ENCODE data around the gene OTUD1.

The OTUD1 gene

DNA sequence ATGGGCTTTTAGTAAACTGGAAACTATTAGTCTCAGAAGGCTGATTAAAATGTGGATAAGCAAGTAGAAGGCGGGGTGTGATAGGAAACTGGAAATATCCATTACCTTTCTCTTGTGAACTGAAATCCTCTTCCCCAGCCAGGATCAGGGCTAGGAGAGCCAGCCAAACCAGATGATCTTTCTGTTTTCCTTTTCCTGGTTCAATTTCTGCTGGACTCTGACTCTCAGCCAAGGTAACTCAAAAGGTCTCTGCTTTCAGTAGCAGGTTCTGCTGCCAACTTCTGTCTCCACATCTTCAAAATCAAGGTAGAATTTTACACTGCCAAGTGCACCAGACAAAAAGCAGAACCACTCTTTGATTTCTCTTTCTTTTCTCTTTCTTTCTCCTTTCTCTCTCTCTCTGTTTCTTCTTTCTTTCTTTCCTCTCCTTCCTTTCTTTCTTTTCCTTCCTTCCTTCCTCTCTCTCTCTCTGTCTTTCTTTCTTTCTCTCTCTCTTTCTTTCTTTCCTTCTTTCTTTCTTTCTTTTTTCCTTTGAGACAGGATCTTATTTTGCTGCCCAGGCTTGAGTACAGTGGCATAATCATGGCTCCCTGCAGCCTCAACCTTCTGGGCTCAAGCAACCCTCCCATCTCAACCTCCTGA lies 30.8 kb downstream of the OTUD1 start:
- no peak for DNase-seq

DNA sequence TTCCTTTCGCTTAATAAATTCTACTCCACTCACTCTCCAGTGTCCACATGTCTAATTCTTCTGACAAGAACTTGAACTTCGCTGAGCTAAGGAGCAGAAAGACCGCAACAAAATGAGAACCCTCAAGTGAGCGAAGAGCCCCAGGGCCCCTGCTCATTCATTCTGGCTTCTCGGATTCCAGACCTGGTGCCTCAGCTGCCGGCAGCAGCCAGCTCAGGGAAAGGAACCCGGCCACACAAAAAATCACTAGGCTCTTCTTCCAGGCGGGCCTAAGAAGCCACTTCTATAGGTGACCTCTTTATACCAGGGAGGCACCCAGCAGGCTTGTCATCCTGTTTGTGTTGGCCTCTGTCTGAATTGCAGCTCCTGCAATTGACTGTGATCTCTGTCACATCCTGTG lies 33.3 kb downstream of the OTUD1 start:
- DNase-seq, result no peak

- no peak for DNase-seq
These were observed 35.2 kb downstream of the OTUD1 start for GRCh38 chr10:23474081-23474480.

DNA sequence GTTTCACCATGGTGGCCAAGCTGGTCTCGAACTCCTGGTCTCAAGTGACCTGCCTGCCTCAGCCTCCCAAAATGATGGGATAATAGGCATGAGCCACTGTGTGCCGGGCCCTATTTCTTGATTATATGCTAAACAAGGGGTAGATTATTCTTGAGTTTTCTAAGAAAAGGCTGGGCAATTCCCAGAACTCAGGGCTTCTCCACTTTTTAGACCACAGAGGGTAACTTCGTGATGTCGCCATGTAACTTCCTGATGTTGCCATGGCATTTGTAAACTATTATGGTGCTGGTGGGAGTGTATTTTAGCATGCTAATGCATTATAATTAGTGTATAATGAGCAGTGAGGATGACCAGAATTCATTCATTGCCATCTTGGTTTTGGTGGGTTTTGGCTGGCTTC lies 35.8 kb downstream of the OTUD1 start:
- no peak for DNase-seq

DNA sequence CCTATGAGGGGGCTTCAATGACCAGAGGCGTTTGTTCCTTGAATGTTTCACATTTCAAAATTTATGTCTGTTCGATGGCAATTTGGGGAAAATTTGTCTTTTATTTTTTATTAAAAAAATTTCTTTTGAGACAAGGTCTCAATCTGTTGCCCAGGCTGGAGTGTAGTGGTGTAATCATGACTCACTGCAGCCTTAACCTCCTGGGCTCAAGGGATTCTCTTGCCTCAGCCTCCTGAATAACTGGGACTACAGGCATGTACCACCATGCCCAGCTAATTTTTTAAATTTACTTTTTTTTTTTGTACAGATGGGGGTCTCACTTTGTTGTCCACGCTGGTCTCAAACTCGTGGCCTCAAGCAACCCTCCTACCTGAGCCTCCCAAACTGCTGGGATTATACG lies 39.7 kb downstream of the OTUD1 start:
- DNase-seq, result no peak

GRCh38 chr10:23479798-23480473 lies 41.1 kb downstream of the OTUD1 start:
- DNase-seq, result no peak

DNA sequence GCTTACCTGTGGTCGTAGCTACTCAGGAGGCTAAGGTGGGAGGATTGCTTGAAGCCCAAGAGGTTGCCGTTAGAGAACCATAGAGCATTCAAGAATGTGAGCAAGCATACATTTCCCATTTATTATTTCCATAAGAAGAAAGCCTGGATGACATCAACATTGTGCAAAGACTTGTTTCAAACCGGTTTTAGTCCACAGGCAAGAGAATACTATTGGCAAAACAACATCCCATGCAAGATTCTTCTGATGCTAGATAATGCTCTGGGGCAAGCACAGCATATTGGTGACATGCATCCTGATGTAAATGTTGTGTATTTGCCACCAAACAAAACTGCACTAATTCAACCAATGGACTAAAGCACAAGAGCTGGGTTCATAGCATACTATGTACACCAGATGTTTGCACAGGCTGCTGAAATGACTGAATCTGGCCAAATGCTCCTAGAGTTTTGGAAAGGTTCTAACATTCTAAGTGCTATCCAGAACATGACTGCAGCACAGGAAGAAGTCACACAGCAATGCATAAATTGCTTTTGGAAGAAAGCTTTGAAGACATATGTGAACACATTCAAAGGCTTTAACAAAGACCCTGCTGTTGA lies 42.6 kb downstream of the OTUD1 start:
- DNase-seq, result no peak

GRCh38 chr10:23490115-23490514 lies 51.2 kb downstream of the OTUD1 start:
- DNase-seq, result no peak
